Caco-2 (cell line): Measurements from ENCODE around the gene BCL2L11. TPM values are rescaled to one million over a fixed set of nuclear protein-coding genes. Genes with fewer than 3 reads are reported as not detected.

Source experiments
- BruUV-seq: library from RNA; stranded (reverse); fragments of 400-500 nt; replicated peaks from 2 replicates; lab custom pipeline; 2021; lab: Mats Ljungman, UMichigan
- CTCF ChIA-PET: fragments of 300-600 bp; sonication (Branson Sonifier 250); formaldehyde crosslinking; loops from one replicate; lab custom pipeline; 2022; ENCODE audit warnings: antibody characterized with exemption; lab: Charles Lee
- POLR2A ChIA-PET: fragments of 300-600 bp; sonication (Branson Sonifier 250); formaldehyde crosslinking; loops from one replicate; lab custom pipeline; 2022; ENCODE audit warnings: antibody characterized with exemption; lab: Charles Lee
- DNase-seq, 2 experiments: peaks; one replicate each; pipeline versions ENCODE4 v3.0.0 to v3.0.0-alpha.2; 2020 to 2022
- H3K27me3 ChIP-seq: replicated peaks from 2 replicates; pipeline ENCODE4 v1.6.0; 2011; ENCODE audit warnings: low read length; ENCODE audit not compliant: control insufficient read depth, insufficient read depth
- H3K36me3 ChIP-seq: 2 replicates; pipeline ENCODE4 v1.5.1; 2011; ENCODE audit warnings: low read length; ENCODE audit not compliant: control insufficient read depth, insufficient read depth
- H3K4me1 ChIP-seq: fragments of 250-450 bp; sonication (Bioruptor Pico); 2 replicates; pipeline ENCODE4 v1.5.1; 2020; ENCODE audit warnings: mild to moderate bottlenecking
- H3K4me3 ChIP-seq: 2 replicates; pipeline ENCODE4 v1.5.1; 2011; ENCODE audit warnings: low read depth, mild to moderate bottlenecking, control low read depth, low read length
- H3K9me3 ChIP-seq: fragments of 250-450 bp; sonication (Bioruptor Pico); 2 replicates; pipeline ENCODE4 v1.5.1; 2020; ENCODE audit warnings: mild to moderate bottlenecking, moderate library complexity
- H3K27ac Mint-ChIP-seq: one replicate; pipeline ENCODE4 v1.8.0; 2022; ENCODE audit warnings: mixed read lengths; ENCODE audit not compliant: unreplicated experiment
- H3K27me3 Mint-ChIP-seq: one replicate; pipeline ENCODE4 v1.8.0; 2022; ENCODE audit warnings: mixed read lengths; ENCODE audit not compliant: insufficient read depth, unreplicated experiment
- H3K36me3 Mint-ChIP-seq: one replicate; pipeline ENCODE4 v1.8.0; 2022; ENCODE audit warnings: mild to moderate bottlenecking, mixed read lengths; ENCODE audit not compliant: insufficient read depth, unreplicated experiment
- H3K4me1 Mint-ChIP-seq: one replicate; pipeline ENCODE4 v1.8.0; 2022; ENCODE audit warnings: low read depth, mixed read lengths; ENCODE audit not compliant: unreplicated experiment
- H3K4me3 Mint-ChIP-seq: one replicate; pipeline ENCODE4 v1.8.0; 2022; ENCODE audit warnings: mild to moderate bottlenecking, moderate library complexity, mixed read lengths; ENCODE audit not compliant: unreplicated experiment
- H3K9me3 Mint-ChIP-seq: one replicate; pipeline ENCODE4 v1.8.0; 2022; ENCODE audit warnings: mixed read lengths; ENCODE audit not compliant: unreplicated experiment
- CTCF ChIP-seq, 2 experiments: fragments of 200-600 bp in 1 of 2; IDR thresholded peaks; 1 replicate in 1 of 2; 2 replicates in 1 of 2; pipeline versions ENCODE4 v1.5.1 to v1.8.0; 2011 to 2022; ENCODE audit warnings: antibody characterized with exemption in 1 of 2, control low read depth in 1 of 2, inconsistent platforms in 1 of 2, low read depth in 1 of 2, low read length in 1 of 2, mild to moderate bottlenecking in 1 of 2, moderate library complexity in 1 of 2; ENCODE audit not compliant: insufficient read depth in 1 of 2, severe bottlenecking in 1 of 2, unreplicated experiment in 1 of 2
- intact Hi-C: fragments of 100-400 bp; cut with micrococcal nuclease; formaldehyde crosslinking; loops from one replicate; pipeline ENCODE4 v1.10.0; 2022; ENCODE audit not compliant: unreplicated experiment
- total RNA-seq: library from RNA; stranded (reverse); gene quantifications from 2 replicates; pipeline ENCODE4 v1.2.3, GENCODE V29; 2022

The BCL2L11 gene
- total RNA-seq, 1 experiment from 2014 or later: 28.9 TPM

GRCh38 chr2:111148925-111149324, 28.2 kb downstream of the BCL2L11 start:
- POLR2A ChIA-PET: no interaction called here
- Histone ChIP-seq H3K27me3 (no peaks in the 10 kb centered on the region), H3K36me3 (peaks cover 4% of the 10 kb centered on the region), H3K4me3 (no peak overlapping the region), H3K9me3 (no peaks in the 10 kb centered on the region), H3K4me1 (no peaks in the 10 kb centered on the region)
- Mint-ChIP-seq H3K27me3 (no peaks in the 10 kb centered on the region), H3K27ac (no peak overlapping the region), H3K4me3 (no peak overlapping the region), H3K4me1 (no peaks in the 10 kb centered on the region), H3K36me3 (peaks cover 28% of the 10 kb centered on the region), H3K9me3 (no peaks in the 10 kb centered on the region)
- CTCF ChIA-PET: interaction anchor here (1.1 kb wide), 1 partner anchor 28 kb away, joined by 3 read pairs; the partner anchor contains the start of gene BCL2L11
- no peak for TF ChIP-seq CTCF (IDR thresholded peaks at IDR 0.05; ENCODE audit: insufficient read depth in 1 of 2, low read depth in 1 of 2, low read length in 1 of 2, severe bottlenecking in 1 of 2, unreplicated experiment in 1 of 2)
- no peak for DNase-seq
- BruUV-seq: no TSS peak
- intact Hi-C loops: no loop called here

- intact Hi-C loops: no loop called here
- ChIA-PET POLR2A (no interaction called here), CTCF (no interaction called here)
- no peaks in the 10 kb centered on the region for H3K4me1 ChIP-seq
- no peak overlapping the region for H3K4me3 Mint-ChIP-seq
- no peak overlapping the region for H3K4me3 ChIP-seq
- H3K27ac Mint-ChIP-seq: no peak overlapping the region
- peaks cover 28% of the 10 kb centered on the region for H3K36me3 Mint-ChIP-seq
- no peaks in the 10 kb centered on the region for H3K9me3 ChIP-seq
- no peak for TF ChIP-seq CTCF (IDR thresholded peaks at IDR 0.05; ENCODE audit: insufficient read depth in 1 of 2, low read depth in 1 of 2, low read length in 1 of 2, severe bottlenecking in 1 of 2, unreplicated experiment in 1 of 2)
- BruUV-seq: no TSS peak
- H3K27me3 ChIP-seq: no peaks in the 10 kb centered on the region
- no peaks in the 10 kb centered on the region for H3K4me1 Mint-ChIP-seq
- no peaks in the 10 kb centered on the region for H3K27me3 Mint-ChIP-seq
- peaks cover 4% of the 10 kb centered on the region for H3K36me3 ChIP-seq
- no peak for DNase-seq
- no peaks in the 10 kb centered on the region for H3K9me3 Mint-ChIP-seq
Observed at GRCh38 chr2:111149882-111150455, 29.3 kb downstream of the BCL2L11 start.

GRCh38 chr2:111154758-111155157, 34.0 kb downstream of the BCL2L11 start:
- Mint-ChIP-seq H3K4me3 (no peak overlapping the region), H3K36me3 (peaks cover 35% of the 10 kb centered on the region), H3K27ac (no peak overlapping the region), H3K27me3 (no peaks in the 10 kb centered on the region), H3K9me3 (no peaks in the 10 kb centered on the region), H3K4me1 (no peaks in the 10 kb centered on the region)
- ChIA-PET CTCF (no interaction called here), POLR2A (no interaction called here)
- H3K4me3 ChIP-seq: no peak overlapping the region
- BruUV-seq: no TSS peak
- H3K27me3 ChIP-seq: no peaks in the 10 kb centered on the region
- intact Hi-C loops: no loop called here
- H3K9me3 ChIP-seq: no peaks in the 10 kb centered on the region
- no peak for TF ChIP-seq CTCF (IDR thresholded peaks at IDR 0.05; ENCODE audit: insufficient read depth in 1 of 2, low read depth in 1 of 2, low read length in 1 of 2, severe bottlenecking in 1 of 2, unreplicated experiment in 1 of 2)
- H3K4me1 ChIP-seq: no peaks in the 10 kb centered on the region
- DNase-seq: no peak
- peaks cover 7% of the 10 kb centered on the region for H3K36me3 ChIP-seq
